GM12875 (cell line): Measurements from ENCODE around the gene CFHR2.
"Not testable (repeated sequence)": the region's sequence is repeated elsewhere in the genome, so short reads cannot be mapped to it uniquely, and the experiment has no call there.

Experiments used
- H3K4me3 ChIP-seq: one replicate; pipeline ENCODE4 v1.5.1; 2011; ENCODE audit warnings: low read depth, low read length, control low read depth
- TF ChIP-seq, protein P1 (sequence below): IDR thresholded peaks from 2 replicates; pipeline ENCODE4 v1.5.1; 2011; ENCODE audit warnings: low read depth, mild to moderate bottlenecking, control low read depth, inconsistent platforms, low read length, moderate library complexity, borderline replicate concordance; ENCODE audit not compliant: insufficient read depth

Gene CFHR2

DNA sequence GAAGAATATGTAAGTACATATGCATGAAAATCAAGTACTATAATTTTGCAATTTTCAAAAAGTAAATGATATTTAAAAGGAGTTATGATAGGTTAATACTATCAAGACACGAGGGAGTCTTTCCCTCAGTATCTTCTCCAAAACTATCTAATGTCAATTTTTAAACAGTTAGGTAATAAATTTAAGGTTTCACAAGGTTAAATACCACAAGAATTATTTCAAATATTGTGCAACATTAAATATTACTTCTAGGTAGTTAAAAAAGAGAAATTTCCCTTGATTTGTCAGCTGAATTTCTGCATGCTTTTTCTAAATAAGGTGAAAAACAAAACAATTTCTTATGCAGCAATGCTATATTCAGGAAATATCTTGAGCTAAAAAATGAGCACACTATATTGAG, 37.3 kb downstream of the CFHR2 start:
- H3K4me3 ChIP-seq, result no peak overlapping the region
- TF ChIP-seq, protein P1, sequence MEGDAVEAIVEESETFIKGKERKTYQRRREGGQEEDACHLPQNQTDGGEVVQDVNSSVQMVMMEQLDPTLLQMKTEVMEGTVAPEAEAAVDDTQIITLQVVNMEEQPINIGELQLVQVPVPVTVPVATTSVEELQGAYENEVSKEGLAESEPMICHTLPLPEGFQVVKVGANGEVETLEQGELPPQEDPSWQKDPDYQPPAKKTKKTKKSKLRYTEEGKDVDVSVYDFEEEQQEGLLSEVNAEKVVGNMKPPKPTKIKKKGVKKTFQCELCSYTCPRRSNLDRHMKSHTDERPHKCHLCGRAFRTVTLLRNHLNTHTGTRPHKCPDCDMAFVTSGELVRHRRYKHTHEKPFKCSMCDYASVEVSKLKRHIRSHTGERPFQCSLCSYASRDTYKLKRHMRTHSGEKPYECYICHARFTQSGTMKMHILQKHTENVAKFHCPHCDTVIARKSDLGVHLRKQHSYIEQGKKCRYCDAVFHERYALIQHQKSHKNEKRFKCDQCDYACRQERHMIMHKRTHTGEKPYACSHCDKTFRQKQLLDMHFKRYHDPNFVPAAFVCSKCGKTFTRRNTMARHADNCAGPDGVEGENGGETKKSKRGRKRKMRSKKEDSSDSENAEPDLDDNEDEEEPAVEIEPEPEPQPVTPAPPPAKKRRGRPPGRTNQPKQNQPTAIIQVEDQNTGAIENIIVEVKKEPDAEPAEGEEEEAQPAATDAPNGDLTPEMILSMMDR, result no peak

DNA sequence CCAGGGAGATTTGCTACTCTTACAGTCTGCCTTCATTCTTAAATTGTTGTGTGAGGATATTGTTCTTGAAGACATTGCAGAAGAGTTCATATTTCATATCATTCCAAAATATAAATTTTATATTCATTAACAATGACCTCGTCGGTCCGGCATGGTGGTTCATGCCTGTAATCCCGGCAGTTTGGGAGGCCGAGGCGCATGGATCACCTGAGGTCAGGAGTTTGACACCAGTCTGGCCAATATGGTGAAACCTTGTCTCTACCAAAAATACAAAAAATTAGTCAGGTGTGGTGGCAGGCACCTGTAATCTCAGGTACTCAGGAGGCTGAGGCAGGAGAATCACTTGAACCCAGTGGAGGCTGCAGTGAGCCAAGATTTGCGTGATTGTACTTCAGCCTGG, 38.7 kb downstream of the CFHR2 start:
- not testable (repeated sequence) for H3K4me3 ChIP-seq

DNA sequence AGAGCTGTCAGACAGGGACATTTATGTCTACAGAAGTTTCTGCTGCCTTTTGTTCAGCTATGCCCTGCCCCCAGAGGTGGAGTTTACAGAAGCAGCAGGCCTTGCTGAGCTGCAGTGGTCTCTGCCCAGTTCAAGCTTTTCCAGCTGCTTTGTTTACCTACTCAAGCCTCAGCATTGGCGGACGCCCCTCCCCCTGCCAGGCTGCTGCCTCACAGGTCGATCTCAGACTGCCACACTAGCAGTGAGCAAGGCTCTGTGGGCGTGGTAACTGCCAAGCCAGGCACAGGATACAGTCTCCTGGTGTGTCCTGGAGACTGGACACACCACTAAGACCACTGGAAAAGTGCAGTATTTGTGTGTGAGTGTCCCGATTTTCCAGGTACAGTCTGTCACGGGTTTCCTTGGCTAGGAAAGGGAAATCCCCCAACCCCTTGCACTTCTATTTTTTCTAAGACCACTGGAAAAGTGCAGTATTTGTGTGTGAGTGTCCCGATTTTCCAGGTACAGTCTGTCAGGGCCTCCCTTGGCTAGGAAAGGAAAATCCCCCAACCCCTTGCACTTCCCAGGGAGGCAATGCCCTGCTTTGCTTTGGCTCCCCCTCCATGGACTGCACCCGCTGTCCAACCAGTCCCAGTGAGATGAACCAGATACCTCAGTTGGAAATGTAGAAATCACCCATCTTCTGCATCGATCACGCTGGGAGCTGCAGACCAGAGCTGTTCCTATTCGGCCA, 48.5 kb downstream of the CFHR2 start:
- H3K4me3 ChIP-seq, result not testable (repeated sequence)

DNA sequence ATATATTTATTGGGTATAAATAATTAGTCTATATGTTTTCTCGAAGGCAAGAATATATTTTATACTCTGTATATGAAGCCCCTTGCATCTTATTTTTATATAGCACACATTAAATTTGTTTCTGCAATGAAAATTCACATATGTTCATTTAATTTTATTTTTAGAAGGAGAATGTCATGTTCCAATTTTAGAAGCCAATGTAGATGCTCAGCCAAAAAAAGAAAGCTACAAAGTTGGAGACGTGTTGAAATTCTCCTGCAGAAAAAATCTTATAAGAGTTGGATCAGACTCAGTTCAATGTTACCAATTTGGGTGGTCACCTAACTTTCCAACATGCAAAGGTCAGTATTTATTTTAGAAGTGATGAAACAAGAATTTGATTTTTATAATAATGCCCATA, 50.4 kb downstream of the CFHR2 start:
- TF ChIP-seq, protein P1, result no peak
- H3K4me3 ChIP-seq, result no peak overlapping the region

DNA sequence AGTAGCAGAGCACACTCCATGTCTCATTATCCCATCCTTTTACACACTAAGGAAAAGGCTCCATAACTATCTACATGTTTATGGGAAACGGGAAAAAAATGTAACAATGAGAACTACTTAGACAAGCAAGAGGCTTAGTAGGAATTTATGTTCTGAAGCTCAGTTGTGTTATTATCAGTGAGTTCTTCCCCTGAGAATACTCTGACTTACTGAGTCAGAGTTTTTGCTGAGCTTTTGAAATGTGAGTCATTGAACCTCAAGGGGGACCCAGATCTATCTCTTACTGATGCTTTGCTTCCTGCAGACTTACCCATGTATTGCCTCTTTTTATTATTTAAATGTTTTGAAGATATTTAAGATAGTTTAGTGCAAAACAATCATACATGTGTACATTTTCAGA, 53.9 kb downstream of the CFHR2 start:
- no peak overlapping the region for H3K4me3 ChIP-seq
- TF ChIP-seq, protein P1, result no peak

DNA sequence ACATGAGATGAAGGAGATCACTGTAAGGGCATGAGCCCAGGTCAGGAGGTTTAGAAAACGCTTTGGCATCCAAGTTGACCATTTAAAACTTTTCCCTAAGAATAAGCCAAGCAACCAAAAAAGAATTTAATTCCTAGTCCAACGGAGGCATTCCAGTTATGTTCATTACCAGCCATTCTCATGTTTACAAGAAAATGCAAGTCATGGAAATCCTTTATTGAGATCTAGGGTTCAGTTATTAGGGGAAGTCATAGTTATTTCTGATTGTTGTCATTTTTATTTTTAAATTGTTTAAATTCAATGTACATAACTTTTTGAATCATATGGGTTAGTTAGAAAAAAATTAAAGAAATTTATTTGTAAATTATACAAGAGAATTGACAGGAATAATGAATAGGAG, 58.3 kb downstream of the CFHR2 start:
- H3K4me3 ChIP-seq, result no peak overlapping the region
- TF ChIP-seq, protein P1, result no peak

DNA sequence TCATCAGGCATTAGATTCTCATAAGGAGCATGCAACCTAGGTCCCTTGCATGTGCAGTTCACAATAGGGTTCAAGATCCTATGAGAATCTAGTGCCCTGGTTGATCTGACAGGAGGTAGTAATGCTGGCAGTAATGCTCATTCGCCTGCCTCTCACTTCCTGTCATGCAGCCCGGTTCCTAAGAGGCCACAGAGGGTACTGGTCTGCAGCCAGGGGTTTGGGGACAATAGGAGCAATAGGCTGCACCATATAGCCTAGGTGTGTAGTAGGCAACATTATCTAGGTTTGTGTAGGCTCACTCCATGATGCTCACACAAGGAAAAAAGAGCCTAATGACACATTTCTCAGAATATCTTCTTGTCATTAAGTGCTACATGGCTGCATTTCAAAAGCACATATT, 59.6 kb downstream of the CFHR2 start:
- H3K4me3 ChIP-seq, result no peak overlapping the region
- TF ChIP-seq, protein P1, result no peak

DNA sequence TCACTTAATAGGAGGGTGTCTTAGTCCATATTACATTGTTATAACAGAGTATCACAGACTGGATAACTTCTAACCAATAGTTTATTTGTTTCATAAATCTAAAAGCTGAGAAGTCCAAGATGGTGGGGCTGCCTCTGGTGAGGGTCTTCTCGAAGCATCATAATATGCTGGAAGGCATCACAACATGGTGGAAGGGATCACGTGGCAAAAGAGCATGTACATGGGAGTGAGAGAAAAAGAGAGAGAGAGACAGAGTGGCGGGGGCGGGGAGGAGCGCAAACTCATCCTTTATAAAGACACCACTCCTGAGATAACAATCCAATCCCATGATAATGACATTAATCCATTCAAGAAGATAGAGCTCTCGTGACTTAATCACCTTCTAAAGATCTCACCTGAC, 65.3 kb downstream of the CFHR2 start:
- TF ChIP-seq, protein P1, result no peak
- no peak overlapping the region for H3K4me3 ChIP-seq
